GM19025 (cell line): ENCODE results near the gene BNIP5.
A peak's percentile ranks its signal among the peaks of the same experiment; 100 is the strongest.

ENCODE experiments used
- ATAC-seq: cut with Tn5 transposase; IDR thresholded peaks from one replicate; pipeline ENCODE4 v1.9.1; 2021; ENCODE audit warnings: mild to moderate bottlenecking, low read depth, moderate library complexity; ENCODE audit not compliant: unreplicated experiment

BNIP5 gene

GRCh38 chr6:36326356-36326995 lies 10.2 kb downstream of the BNIP5 start:
- ATAC-seq: no peak

DNA sequence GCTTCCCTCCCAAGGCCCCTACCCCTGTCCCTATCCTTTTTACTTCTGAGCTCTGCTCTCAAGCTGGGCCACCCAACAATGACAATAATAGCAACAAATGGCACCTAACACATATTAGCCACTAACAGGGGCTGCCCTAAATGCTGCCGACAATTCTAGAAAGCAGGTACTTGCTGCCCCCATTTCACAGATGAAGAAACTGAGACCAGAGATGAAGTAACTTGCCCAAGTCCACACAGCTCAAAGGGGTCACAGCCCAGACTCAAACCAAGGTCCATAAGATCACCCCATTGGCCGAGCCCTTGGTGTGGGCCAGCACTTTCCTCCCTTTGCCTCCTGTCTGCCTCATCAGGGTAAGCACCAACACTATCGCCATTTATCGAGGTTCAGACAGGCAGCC lies 12.0 kb downstream of the BNIP5 start:
- ATAC-seq: no peak

DNA sequence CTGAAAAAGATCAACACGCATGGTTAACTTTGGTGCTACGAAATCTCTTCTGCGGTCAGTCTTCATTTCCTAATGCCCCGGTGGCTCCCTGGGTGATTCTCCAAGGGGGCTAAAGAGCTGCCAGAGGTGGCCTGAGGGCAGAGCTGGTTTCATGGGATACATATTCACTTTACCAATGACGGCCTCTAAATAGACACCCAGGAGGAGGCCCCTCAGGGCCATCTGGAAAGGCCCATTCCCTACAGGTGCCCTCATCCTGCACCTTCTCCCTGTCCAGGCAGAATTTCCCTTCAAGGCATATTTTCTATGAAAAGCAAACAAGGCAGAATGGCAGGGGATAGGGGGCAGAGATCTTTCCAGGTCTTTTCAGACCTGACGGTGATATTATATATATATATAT lies 12.5 kb downstream of the BNIP5 start:
- ATAC-seq: no peak

DNA sequence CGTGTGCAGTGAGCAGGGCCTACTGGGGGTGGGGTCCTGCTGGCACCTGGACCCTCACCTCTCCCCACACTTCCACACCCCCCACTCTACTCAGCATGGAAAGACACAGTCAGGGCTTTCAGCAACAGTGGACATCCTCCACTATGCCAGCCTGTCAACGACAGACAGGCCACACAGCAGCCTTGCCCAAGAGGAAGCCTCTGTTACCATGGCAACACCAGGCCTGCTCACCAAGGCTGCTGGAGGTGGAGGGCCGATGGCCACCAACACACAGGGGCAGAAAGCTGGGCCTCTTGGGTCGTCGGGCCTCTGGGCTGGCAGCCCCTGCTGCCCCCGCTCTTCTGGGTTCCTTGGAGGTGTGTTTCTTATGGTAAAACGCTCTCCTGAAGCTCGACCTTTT lies 13.6 kb downstream of the BNIP5 start:
- ATAC-seq: no peak

GRCh38 chr6:36322591-36322990 lies 14.1 kb downstream of the BNIP5 start:
- no peak for ATAC-seq

DNA sequence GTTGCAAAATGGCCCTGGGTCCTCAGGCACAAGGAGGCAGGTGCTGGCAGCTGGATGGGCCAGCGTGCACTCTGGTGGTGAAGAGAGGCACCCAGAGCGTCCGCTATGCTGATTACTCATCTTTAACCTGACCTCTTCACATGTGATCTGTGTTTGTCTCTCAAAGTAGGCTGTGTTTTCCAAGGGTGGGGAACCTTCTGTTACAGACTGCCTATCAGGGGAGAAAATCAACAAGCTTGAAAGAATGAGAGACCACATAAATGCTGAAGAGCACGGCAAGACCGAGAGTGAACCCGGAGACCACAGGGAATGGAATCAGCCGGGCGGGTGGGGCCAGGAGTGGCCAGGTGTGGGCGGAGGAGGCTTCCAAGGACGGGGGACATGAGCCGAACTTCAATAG lies 16.2 kb downstream of the BNIP5 start:
- ATAC-seq: no peak

GRCh38 chr6:36319821-36320220 lies 16.9 kb downstream of the BNIP5 start:
- ATAC-seq: no peak

GRCh38 chr6:36319436-36319762 lies 17.3 kb downstream of the BNIP5 start:
- no peak for ATAC-seq

DNA sequence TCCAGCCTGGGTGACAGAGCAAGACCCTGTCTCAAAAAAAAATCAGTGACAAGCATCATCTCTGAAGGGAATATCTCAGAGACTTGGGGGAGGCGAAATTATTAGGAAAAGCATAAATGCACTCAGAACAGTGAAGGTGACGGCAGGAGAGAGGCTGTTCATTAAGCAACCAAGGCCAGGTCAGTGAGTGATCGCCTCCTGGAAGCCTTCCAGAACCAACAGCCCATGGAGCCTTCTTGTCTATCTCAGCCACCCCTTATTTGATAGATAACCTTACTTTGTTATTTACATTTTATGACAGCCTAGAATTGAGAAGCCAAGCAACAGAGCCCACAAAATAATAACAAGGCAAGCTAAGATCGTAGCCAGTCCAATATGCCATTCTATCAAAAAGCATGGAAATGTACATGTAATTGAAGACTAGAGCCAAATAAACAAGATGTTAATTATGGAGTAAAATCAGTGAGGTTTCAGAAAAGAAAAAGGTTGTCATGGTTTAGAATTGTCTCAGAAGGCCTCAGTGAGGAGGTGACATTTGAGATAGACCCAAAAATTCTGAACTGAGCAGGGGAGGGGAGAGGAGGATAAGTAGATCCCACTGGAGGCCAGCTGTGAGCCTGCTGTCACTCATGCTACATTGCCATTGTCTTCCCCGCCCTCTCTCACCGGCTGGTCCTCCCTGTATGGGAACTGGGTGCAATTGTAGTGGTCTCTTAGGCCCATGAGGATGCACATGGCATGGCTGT lies 17.8 kb downstream of the BNIP5 start:
- ATAC-seq: no peak

DNA sequence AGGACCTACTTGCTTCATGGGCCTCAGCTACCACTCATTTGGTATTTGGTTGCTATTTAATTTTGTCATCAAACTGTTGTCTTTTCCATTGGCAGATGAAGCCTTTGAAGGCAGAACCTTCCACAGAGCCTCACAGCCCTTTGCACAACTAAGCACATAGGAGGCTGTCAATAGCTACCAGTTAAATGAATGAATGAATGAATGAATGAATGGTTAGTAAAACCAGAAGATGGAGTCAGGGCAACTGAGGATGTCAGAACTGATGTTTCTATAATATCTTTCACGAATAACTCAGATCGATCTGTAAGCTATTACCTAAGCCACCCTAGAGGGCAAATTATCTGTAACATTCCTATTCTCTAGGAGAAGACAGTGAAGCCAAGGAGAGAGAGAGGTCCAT lies 19.1 kb downstream of the BNIP5 start:
- no peak for ATAC-seq

GRCh38 chr6:36315921-36316320 lies 20.8 kb downstream of the BNIP5 start:
- no peak for ATAC-seq

- no peak for ATAC-seq
These were observed 22.3 kb downstream of the BNIP5 start for GRCh38 chr6:36314221-36315014.

- no peak for ATAC-seq
These were observed 23.1 kb downstream of the BNIP5 start for GRCh38 chr6:36313649-36313936.

- ATAC-seq: no peak
These were observed 23.6 kb downstream of the BNIP5 start for GRCh38 chr6:36312854-36313648.

DNA sequence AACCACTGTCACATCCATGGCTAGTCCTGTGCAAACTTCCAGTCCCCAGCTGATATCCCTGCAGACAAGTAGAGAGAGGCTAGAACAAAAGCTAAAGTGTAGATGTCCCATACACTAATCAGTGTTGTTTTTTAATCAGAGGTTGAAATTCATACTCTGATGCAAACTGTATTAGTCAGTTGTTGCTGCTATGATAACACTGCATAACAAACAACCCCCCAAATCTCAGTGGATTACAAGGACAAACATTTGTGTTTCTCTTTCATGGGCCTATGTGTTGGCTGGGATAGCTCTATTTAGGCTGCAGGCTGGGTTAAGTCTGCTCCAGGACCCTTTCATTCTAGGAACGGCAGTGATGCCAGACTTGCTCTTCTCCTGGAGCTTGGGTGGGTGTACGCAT lies 26.8 kb downstream of the BNIP5 start:
- ATAC-seq: no peak

GRCh38 chr6:36309203-36309602 lies 27.5 kb downstream of the BNIP5 start:
- no peak for ATAC-seq

DNA sequence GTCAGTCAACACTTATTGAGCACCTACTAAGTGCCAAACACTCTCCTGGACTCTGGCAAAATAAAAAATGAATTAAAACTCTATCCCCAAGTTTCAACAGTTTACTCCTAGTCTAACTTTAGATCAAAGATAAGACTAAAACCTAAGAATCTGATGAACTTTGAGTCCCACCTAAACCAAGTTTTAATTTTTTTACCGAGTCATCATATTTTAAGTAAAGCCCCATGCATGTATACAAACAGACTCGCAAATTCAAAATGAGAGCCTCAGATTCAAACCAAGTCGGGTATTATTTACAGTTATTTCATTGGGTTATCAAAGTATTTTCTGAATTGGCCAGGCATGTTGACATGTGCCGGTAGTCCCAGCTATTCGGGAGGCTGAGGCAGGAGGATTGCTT lies 28.2 kb downstream of the BNIP5 start:
- no peak for ATAC-seq

GRCh38 chr6:36306375-36306774 lies 30.3 kb downstream of the BNIP5 start:
- ATAC-seq: no peak

DNA sequence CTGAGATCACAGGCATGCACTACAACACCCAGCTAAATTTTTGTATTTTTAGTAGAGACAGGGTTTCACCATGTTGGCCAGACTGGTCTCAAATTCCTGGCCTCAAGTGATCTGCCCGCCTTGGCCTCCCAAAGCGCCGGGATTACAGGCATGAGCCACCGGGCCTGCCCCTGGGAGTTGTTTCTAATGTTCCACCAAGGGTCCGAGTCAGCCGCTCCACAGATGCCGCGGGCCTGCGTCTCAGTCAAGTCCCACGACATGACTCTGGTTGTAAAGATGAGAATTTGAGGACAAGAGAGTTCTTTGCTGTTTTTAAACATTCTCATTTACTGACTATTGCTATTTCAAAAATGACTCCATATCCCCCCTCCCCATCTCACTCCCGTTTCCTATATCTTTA lies 30.8 kb downstream of the BNIP5 start:
- ATAC-seq: no peak

GRCh38 chr6:36302227-36302976 lies 34.3 kb downstream of the BNIP5 start:
- peak; percentile 76 for ATAC-seq
